ENCODE results near the gene ADIPOR2.
"Not testable (repeated sequence)": the region's sequence is repeated elsewhere in the genome, so short reads cannot be mapped to it uniquely, and the experiment has no call there.

ADIPOR2 gene

DNA sequence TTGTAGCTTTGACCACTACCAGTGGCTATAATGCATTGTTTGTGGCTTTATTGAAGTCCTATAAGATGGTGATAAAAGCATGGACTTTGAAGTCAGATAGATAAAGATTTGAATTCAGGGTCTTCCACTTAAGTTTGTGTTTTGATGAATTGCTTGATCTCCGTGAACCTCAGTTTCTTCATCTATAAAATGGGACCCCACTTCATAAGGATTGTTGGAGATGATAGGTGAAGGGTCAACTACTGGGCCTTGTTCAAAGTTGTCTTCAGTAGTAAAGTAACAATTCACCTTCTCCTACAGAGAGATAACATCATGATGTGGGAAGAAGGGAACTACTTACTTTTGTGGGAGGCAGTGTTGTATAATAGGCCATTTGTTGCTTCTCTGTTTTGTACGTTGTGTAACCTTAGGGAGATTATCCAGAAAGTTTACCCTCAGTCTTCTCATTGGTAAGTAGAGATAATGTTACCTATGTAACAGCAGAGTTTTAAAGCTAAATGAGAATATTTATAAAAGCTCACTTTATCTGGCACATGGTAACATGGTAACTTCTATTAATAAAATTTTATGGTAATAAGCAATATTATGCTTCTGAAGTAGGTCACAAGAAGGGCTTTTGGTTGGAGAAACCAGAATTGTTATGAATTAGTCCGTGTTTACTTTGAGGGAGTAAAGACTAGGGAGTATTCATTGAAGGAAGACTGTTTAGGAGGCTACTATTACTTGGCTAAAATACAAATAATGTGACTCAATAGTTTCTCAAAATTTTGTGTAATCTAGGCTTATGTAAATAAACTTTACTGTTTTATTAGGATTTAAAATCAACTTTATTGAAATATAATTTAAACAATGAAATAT, 15.1 kb downstream of the ADIPOR2 start:
- no peak for DNase-seq

DNA sequence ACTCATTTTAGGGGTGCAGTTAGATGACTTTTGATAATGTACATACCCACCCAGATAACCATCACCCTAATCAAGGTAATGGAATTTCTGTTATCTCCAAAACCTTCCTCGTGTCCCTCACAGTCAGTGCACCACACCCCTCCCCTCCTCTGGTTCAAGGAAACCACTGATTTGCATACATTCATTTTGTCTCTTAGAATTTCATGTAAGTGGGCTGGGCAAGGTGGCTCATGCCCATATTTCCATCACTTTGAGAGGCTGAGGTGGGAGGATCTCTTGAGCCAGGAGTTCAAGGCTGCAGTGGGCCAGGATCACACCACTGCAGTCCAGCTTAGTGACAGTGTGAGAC, 15.7 kb downstream of the ADIPOR2 start:
- no peak for DNase-seq

DNA sequence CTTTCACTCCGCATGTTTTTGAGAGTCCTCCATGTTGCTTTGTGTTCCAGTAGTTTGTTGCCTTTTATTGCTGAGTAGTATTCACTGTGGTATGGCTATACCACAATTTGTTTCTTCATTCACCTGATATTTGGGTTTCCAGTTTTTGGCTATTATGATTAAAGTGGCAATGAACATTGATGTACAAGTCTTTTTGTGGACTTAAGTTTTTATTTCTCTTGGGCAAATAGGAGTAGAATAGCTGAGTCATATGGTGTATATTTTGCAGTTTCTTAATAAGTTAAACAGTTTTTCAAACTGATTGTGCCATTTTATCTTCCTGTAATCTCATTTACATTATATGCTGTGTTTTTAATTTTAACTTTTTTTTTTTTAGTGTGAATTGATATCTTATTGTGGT, 16.2 kb downstream of the ADIPOR2 start:
- no peak for DNase-seq

DNA sequence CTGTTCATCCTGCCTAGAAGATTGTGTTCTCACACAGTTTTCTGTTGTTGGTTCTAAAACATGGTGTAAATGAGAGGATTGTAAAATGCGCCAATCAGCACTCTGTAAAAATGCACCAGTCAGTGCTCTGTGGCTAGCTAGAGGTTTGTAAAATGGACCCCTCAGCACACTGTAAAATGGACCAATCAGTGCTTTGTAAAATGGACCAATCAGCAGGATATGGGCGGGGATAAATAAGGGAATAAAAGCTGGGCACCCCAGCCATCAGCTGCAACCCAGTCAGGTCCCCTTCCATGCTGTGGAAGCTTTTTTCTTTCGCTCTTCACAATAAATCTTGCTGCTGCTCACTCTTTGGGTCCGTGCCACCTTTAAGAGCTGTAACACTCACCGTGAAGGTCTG, 19.1 kb downstream of the ADIPOR2 start:
- DNase-seq: not testable (repeated sequence)

DNA sequence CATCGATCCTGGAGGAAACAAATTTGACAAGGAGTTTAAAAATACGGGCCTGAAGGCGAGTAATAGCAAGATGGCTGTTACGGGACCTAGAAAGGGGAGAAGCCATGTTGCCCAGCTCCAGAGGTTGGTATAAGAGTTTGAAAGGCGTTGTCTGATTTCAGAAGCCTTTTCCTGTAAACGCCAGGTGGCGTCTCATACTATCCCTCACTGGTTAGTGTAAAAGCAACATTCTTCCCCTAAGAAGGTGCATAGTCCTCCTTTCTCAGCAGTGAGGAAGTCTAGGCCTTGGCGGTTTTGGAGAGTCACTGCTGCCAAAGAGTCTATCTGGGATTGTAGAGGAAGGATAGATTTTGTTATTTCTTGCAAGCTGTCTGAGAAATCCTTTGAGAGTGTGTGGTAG, 20.0 kb downstream of the ADIPOR2 start:
- DNase-seq: not testable (repeated sequence)

DNA sequence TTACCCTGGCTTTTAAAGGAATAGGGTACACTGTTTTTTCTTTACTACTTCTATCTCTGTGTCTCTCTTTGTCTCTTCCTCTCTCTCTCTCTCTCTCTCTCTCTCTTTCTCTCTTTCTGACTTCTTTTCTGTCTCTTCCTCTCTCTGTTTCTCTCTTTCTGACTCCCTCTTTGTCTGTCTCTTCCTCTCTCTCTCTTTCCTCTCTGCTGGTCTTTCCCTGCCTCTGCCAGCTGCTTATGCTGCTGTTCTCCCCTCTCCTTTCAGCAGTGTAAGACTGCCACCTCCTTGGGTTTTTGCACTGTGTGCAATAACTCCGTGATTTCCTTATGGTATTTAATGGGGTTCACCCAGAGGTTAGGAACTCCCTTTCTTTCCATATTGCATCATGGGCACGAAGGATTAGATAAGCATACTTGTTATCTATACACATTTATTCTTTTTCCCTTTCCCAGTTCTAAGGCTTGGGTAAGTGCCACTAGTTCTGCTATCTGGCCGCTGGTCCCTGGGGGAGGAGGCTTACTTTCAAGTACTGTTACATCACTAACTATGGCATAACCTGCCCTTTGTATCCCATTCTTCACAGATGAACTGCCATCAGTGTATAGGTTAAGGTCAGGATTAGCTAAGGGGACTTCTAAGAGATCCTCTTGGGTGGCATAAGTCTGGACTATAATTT, 20.8 kb downstream of the ADIPOR2 start:
- not testable (repeated sequence) for DNase-seq

DNA sequence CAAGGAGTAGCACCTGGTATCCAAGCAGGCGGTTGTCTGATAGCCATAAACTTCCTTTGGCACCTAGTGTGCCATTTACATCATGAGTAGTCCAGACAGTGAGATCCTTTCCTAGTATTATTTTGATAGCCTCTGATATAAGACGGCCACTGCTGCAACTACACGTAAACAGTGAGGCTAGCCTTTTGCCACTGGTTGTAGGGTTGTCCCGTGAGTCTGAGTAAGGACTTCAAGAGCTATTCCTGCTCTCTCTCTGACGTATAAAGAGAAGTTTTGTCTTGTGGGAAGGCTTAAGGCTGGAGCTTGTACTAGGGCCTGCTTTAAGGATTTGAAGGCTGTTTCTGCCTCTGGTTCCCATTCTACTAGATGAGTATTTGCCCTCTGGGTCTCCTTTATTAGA, 21.4 kb downstream of the ADIPOR2 start:
- not testable (repeated sequence) for DNase-seq

DNA sequence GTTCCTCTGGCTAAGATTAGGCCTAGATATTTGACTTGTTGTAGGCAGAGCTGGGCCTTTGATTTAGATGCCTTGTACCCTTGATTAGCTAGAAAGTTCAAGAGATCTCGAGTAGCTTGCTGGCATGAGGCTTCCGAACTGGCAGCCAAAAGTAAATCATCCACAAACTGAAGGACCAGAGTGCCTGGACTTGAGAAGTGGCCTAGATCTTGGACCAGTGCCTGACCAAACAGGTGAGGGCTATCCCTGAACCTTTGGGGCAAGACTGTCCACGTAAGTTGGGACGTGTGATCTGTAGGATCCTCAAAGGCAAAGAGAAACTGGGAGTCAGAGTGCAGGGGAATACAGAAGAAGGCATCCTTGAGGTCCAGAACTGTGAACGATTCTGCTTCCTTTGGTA, 22.0 kb downstream of the ADIPOR2 start:
- not testable (repeated sequence) for DNase-seq

DNA sequence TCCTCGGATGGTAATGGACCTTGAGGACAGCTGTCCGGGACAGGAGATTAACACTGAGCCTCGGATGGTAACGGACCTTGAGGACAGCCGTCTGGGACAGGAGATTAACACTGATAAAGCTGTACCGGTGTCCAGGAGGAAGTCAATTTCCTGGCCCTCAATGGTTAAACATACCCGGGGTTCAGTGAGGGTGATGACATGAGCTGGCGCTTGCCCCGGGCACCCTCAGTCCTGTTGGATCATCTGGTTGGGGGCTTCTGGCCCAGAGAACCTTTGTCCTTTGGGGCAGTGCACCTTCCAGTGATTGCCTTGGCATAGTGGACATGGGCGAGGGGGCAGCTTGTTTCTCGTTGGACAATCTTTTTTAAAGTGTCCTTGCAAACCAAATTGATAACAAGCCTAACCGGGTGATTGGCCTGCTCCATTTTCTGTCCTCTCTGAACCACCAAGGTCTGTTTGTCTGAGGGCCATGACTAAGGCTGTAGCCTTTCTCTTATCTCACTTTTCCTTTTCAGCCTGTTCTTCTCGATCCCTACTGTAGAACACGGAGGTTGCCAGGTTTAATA, 23.0 kb downstream of the ADIPOR2 start:
- DNase-seq: not testable (repeated sequence)

DNA sequence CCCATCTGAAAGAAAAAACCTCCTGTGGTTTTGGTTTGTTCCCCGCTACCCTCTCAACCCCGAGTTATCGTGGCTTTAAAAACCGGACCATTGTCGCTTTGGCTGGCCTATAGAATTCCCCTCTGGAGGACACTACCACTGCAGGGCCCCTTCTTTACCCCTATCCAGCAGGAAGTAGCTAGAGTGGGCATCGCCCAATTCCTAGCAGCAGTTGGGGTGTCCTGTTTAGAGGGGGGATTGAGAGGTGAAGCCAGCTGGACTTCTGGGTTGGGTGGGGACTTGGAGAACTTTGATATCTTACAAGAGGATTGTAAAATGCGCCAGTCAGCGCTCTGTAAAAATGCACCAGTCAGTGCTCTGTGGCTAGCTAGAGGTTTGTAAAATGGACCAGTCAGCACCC, 24.6 kb downstream of the ADIPOR2 start:
- not testable (repeated sequence) for DNase-seq

DNA sequence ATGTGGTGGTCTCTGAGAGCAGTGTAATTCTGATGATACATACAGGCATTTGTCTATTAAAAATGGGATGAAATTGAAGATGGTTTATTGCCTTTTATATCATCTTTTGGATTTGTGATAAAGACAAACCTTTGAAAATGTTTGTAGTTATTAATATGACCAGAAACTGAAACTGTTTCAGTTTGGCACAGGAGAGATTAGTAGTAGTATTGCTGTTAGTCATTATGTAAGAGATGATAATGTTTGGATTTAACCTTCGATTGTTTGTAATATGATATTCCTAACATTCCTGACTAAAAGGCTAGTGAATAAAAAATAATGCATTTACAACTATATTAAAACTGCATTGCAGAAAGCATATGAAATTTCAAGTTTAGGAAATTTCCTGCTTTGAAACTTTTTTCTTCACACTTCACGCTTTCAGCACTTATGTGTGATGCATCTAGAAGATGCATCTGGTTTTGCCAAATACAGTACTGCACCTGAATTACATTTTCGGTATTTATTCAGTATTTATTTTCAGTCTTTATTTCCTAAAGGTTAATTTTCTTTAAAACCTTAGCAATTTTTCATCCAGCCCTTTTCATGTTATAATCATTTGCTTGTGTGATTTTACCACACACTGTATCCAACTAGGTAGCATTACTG, 25.5 kb downstream of the ADIPOR2 start:
- DNase-seq: no peak

DNA sequence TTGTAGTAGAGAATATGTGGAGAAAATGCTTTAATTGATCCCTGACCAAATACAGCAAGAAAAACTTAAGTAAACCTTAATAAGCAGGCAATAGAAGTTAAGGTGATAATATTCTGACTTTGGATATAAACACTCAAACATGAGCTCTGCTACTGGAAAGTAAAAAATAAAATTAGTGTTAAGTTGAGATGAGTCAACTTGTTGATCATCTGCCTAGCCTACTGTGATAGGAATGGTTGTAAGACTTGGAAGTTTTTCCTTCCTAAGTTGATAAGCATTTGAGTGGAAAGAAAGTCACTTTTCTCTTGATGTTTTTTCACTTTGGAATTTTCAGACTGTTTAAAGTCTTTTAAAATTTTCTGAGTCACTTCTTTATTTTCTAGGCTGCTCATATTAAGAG, 26.0 kb downstream of the ADIPOR2 start:
- DNase-seq: no peak

DNA sequence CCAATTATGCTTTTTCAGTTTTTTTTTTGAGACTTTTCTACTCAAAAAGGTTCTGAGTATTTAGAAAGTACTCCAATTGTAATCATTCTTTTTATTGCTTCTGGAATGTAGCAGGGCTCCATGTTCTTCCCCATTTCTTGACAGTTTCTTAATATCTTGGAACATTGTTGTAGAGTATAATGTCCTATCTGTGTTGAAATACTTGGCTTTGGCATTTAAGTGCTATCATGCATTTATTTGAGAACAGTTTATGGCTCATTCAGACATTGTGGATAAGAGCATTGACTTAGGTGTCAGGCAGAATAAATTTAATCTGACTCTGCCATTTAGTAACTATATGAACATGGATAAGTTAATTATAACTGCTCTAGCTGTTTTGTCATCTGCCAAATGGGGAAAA, 28.3 kb downstream of the ADIPOR2 start:
- no peak for DNase-seq

DNA sequence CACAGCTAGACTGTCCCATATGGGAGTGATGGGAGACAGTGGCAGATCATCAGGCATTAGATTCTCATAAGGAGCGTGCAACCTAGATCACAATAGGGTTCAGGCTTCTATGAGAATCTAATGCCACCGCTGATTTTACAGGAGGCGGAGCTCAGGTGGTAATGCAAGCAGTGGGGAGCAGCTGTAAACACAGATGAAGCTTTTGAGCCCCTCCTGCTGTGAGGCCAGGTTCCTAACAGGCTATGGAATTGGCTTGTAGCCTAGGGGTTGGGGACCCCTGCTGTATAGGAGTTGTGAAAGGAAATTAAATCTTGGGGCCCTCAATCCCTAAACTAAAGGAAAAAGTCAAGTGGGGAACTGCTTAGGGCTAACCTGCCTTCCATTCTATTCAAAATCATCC, 29.6 kb downstream of the ADIPOR2 start:
- DNase-seq: no peak

DNA sequence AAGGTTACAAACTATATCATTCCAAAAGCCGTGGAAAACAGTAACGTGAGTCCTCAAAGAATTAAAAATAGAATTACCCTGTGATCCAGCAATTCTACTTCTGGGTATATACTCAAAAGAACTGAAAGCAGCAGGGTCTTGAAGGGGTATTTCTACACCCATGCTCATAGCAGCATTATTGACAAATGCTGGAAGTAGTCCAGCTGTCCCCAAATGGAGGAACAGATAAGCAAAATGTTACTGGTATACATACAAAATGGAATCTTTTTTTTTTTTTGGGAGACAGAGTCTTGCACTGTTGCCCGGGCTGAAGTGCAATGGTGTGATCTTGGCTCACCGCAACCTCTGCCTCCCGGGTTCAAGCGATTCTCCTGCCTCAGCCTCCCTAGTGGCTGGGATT, 32.9 kb downstream of the ADIPOR2 start:
- no peak for DNase-seq

DNA sequence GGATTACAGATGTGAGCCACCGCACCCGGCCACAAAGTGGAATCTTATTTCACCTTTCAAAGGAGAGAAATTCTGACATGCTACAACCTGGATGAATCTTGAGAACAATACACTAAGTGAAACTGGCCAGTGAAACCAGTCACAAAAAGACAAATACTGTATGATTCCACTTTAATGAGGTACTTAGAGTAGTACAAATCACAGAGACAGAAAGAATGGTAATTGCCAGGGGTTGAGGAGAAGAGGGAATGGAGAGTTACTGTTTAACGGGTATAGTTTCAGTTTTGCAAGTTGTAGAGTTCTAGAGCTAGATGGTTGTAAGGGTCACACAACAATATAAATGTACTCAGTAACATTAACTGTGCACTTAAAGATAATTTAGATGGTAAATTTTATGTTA, 33.4 kb downstream of the ADIPOR2 start:
- DNase-seq: no peak

DNA sequence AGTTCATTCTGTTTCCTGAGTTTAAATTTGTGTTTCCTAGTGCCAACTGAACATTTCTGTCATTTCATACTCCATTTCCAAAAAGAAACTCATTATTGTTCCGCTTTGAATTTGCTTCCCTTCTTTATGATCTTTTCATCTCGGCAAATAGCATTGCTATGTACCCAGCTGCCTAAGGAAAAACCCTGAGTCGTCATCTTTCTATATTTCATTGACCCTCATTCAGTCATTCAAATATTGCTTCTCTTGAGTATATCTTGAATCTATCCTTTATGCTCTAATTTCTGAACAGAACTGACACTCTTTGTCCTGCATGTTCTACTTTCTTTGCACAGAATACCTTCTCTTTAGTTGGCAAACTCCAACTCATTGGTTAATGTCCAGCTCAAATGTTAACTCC, 35.9 kb downstream of the ADIPOR2 start:
- DNase-seq: no peak

DNA sequence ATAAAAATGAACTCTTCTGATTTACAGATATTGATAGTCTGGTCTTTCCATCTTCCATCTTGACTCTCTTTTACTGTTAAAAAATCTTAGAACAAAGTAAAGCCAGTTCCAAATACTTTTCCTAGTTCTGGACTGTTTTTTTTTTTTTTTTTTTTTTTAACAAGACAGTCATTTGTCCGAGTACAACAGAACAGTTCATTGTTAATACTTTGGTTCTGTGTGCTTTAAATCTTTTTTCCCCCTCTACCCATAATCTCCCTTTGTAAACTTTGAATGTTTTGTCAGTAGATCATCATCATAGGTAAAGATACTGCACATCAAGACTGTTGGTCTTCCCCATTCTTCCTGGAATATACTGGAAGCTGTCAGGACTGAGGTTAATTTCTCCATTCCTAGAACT, 38.0 kb downstream of the ADIPOR2 start:
- DNase-seq: no peak

DNA sequence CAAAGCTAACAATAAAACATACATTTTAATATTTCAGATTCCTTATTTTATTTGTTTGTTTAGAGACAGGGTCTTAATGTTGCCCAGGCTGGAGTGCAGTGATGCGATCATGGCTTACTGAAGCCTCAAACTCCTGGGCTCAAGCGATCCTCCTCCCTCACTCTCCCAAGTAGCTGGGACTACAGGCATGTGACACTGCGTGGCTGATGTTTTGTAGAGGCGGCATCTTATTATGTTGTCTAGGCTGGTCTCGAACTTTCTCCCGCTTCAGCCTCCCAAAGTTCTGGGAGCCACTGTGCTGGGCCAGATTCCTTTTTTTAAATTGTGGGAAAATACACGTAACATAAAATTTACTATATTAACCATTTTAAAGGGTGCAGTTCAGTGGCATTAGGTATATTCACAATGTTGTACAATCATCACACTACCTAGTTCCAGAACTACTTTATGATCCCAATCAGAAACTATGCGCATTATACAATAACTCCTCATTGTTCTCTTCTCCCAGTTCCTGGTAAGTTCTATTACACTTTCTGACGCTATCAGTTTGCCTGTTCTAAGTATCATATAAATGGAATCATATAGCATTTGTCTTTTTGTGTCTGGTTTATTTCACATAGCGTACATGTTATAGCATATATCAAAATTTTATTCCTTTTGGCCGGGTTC, 40.3 kb downstream of the ADIPOR2 start:
- DNase-seq: no peak

DNA sequence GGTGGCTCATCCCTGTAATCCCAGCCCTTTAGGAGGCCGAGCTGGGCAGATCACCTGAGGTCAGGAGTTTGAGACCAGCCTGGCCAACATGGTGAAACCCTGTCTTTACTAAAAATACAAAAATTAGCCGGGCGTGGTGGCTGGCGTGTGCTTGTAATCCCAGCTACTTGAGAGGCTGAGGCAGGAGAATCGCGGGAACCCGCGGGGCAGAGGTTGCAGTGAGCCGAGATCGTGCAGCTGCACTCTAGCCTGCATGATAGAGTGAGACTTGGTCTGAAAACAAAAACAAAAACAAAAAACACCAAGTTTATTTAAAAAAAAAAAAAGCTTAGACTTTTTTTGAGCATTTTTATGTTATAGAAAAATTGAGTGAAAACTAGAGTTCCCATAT, 40.8 kb downstream of the ADIPOR2 start:
- DNase-seq: not testable (repeated sequence)

DNA sequence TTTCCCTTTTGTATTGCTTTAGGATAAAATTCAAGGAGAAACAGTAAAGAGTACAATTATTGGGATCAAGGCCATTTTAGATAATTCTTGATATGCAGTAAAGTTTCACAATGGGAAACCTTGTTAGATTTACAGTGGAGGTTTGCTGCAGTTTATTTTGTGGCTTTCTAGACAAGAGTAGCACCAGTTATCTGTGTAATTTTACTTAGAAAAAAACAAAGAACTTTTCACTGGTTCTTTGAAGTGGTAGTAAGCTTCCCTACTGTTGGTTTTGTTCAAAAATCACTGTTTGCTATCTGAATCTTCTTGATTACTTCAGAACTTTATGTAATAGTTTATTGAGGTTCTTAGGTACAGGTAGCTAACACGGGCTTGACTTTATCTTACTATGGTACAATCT, 42.0 kb downstream of the ADIPOR2 start:
- DNase-seq: no peak

DNA sequence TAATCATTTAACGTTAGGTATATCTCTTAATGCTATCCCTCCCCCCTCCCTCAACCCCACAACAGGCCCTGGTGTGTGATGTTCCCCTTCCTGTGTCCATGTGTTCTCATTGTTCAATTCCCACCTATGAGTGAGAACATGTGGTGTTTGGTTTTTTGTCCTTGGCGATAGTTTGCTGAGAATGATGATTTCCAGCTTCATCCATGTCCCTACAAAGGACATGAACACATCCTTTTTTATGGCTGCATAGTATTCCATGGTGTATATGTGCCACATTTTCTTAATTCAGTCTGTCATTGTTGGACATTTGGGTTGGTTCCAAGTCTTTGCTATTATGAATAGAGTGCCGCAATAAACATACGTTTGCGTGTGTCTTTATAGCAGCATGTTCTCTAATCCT, 42.8 kb downstream of the ADIPOR2 start:
- not testable (repeated sequence) for DNase-seq

DNA sequence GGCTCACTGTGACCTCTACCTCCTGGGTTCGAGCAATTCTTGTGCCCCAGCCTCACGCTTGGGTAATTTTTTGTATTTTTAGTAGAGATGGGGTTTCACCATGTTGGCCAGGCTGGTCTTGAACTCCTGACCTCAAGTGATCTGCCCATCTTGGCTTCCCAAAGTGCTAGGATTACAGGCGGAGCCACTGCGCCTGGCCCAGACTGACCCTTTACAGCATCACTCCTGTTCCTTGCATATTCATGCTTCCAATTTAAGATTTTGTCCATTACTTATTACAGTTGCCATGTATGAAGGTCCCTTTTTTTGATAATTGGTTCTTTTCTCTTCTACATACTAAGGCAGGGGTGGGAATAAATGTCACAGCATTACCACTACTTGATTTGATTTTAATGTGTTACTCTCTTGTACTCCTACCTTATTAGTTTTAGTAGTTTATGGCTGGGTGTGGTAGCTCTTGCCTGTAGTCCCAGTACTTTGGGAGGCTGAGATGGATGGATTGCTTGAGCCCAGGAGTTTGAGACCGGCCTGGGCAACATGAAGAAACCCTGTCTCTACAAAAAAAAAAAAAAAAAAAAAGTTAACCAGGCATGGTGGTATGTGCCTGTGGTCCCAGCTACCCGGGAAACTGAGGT, 46.9 kb downstream of the ADIPOR2 start:
- no peak for DNase-seq

All from retina (tissue), 1 donor.